Ovary (tissue), 3 donors: ENCODE measurements around the gene LTC4S.

Experiments used
- CTCF ChIP-seq, 3 donors: fragments of 450-650 bp in 2 of 3; fragments of 200-600 bp in 1 of 3; IDR thresholded peaks; one replicate each; pipeline versions ENCODE4 v1.5.1 to v1.8.0; 2016 to 2022; ENCODE audit warnings: antibody characterized with exemption in 3 of 3, mild to moderate bottlenecking in 1 of 3
- EP300 ChIP-seq: sonication (generic); formaldehyde crosslinking; IDR thresholded peaks from one replicate; pipeline ENCODE4 v1.6.1; 2017; ENCODE audit warnings: antibody characterized with exemption
- POLR2A ChIP-seq: fragments of 450-650 bp; IDR thresholded peaks from one replicate; pipeline ENCODE4 v1.6.1; 2017; ENCODE audit warnings: antibody characterized with exemption, mild to moderate bottlenecking, moderate library complexity
- donor health status: DM: no; HTN: no; CAD: no.

GRCh38 chr5:179755022-179755421, 38.8 kb upstream of the LTC4S start:
- TF ChIP-seq CTCF (IDR thresholded peaks at IDR 0.05), result no peak
- no peak for TF ChIP-seq EP300
- TF ChIP-seq POLR2A, result no peak
